ENCODE measurements around the gene APP.

The APP gene

GRCh38 chr21:25903607-25904006, 267.0 kb downstream of the APP start:
- DNase-seq (ENCODE audit: low read depth) = no peak

GRCh38 chr21:25901330-25901979, 269.1 kb downstream of the APP start:
- no peak for DNase-seq (ENCODE audit: low read depth)

GRCh38 chr21:25898671-25899070, 271.9 kb downstream of the APP start:
- no peak for DNase-seq (ENCODE audit: low read depth)

- DNase-seq (ENCODE audit: low read depth) = no peak
Measured at GRCh38 chr21:25897383-25897782, 273.2 kb downstream of the APP start.

GRCh38 chr21:25896501-25897056, 274.0 kb downstream of the APP start:
- no peak for DNase-seq (ENCODE audit: low read depth)

GRCh38 chr21:25895565-25896205, 274.9 kb downstream of the APP start:
- no peak for DNase-seq (ENCODE audit: low read depth)

GRCh38 chr21:25893191-25893590, 277.4 kb downstream of the APP start:
- no peak for DNase-seq (ENCODE audit: low read depth)

GRCh38 chr21:25891596-25891995, 279.0 kb downstream of the APP start:
- no peak for DNase-seq (ENCODE audit: low read depth)

GRCh38 chr21:25890001-25890400, 280.6 kb downstream of the APP start:
- no peak for DNase-seq (ENCODE audit: low read depth)

DNA sequence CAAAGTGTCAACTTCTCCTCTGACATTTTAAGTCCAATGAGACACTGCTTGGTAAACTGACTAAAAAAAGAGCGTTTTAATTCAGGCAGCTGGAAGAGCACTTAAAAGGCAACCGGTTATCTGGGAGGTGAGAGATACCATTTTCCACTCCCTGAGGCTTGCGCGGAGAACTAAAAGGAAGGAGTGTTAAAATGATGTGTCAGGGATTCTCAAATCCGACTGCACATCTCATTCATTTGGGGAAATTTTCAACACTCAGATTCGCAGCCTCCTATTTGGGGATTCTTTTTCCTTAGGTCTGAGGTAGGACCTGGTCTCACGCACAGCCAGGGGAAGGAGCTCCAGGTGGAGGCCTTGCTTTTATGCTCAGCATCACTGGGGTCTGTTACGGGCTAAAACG, 281.9 kb downstream of the APP start:
- no peak for DNase-seq (ENCODE audit: low read depth)

- no peak for DNase-seq (ENCODE audit: low read depth)
Measured at GRCh38 chr21:25887646-25888306, 282.8 kb downstream of the APP start.

GRCh38 chr21:25887166-25887565, 283.4 kb downstream of the APP start:
- no peak for DNase-seq (ENCODE audit: low read depth)

DNA sequence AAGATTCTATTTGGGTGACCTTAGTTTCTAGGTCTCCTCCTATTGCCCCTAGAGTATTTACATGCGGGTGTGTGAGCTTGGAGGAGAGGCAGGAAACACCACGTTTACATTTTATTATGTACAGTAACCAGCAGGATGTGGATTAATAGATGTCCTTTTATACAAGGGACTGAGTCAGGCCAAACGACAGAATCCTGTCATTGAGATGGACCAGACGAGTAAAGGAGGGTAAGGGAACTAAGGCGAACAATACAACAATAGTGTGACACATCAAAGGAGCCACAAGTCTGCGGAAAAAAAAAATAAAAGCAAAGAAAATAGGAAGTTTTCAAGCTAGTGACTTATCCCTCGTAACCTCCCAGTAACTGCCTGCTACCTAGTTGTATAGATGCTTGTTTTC, 284.7 kb downstream of the APP start:
- DNase-seq (ENCODE audit: low read depth) = no peak

- no peak for DNase-seq (ENCODE audit: low read depth)
Measured at GRCh38 chr21:25885405-25885804, 285.2 kb downstream of the APP start.

GRCh38 chr21:25884311-25884710, 286.3 kb downstream of the APP start:
- DNase-seq (ENCODE audit: low read depth) = no peak

DNA sequence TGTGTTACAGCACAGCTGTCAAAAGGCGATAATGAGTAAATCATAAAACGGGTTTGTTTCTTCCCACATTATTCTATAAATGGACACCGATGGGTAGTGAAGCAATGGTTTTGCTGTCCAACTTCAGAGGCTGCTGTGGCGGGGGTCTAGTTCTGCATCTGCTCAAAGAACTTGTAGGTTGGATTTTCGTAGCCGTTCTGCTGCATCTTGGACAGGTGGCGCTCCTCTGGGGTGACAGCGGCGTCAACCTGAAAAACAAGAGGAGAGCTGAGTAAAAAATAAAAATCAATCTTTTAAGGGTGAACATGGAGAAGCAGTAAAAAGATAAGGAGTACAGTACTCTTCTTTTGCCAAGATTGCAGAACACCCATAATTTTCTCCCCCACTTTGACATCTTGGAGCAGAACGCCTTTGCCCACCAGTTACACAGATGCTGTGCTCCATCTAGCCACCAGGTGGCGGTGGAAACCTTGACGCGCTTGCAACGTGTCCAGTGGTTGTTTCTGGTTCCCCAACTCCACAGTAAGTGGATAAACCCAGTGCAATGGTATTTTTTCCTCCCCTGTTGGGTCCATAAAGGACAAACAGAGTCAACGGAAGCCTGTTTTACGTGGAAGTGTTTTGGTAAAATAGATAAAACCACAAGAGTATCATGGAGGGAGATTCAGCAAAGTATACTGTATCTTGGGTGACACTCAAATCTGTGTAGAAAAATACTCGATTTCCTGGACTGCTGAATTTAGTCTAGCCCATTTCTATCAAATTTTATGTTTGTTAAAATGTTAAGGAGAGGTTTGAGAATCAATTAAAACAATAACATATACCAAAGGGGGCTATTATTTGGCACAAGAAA, 288.8 kb downstream of the APP start:
- DNase-seq (ENCODE audit: low read depth) = peak; percentile 27

DNA sequence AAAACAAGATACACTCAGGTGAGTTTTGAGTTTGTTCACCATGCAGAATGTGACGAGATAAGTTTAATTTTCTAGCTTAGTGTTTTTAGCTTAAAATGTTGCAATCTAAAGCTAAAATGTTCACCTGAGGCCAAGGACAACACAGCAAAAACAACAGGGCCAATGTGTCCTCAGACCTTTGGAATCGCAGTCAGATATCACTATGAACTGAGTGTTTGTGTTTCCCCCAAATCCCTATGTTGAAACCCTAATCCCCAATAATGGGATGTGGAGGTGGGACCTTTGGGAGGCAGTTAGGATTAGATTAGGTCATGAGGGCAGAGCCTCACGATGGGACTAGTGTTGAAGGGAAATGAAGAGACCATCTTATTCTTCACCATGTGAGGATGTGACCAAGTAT, 291.4 kb downstream of the APP start:
- DNase-seq (ENCODE audit: low read depth) = no peak

DNA sequence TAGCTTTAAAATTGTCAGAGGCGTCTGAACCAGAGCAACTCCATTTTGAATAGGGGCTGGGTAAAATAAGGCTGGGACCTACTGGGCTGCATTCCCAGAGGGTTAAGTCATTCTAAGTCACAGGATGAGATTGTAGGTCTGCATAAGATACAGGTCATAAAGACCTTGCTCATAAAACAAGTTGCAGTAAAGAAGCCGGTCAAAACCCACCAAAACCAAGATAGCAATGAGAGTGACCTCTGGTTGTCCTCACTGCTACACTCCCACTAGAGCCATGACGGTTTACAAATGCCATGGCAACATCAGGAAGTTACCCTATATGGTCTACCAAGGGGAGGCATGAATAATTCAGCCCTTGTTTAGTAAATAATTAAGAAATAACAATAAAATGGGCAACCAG, 292.2 kb downstream of the APP start:
- no peak for DNase-seq (ENCODE audit: low read depth)

DNA sequence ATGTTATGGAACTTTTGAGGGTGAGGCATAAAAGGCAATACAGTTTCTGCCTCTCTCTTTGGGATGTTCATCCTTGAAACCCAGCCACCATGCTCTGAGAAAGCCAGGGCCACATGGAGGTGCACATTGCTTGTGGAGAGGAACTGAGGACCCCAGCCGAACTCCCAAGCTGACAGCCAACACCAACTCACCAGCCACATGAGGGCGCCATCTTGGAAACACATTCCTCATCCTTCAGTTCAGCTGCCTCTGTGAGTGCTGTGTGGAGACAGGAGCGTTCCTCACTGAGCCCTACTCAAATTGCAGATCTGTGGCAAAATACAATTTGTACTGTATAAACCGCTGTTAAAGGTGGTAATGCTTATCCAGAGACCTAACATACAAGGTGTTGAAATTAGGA, 298.3 kb downstream of the APP start:
- no peak for DNase-seq (ENCODE audit: low read depth)

GRCh38 chr21:25871566-25871965, 299.0 kb downstream of the APP start:
- DNase-seq (ENCODE audit: low read depth) = no peak

GRCh38 chr21:25870084-25870483, 300.5 kb downstream of the APP start:
- DNase-seq (ENCODE audit: low read depth) = no peak

DNA sequence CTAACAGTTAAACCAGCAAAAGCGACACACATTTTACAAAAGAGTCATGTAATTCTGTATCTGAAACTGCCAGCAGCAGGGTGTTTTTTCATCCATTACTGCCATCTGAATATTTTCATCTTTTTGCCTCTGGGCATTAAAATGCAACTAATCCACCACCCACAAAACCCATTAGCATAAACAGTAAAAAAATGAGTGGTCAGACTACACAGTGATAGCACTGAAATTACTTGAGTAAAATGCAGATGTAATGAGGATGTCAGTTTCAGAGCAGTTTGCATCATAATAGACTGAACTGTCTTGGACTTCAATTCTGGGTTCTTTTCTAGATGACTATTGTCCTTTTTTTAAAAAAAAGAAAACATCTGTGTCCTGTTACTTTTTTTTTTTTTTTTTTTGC, 303.5 kb downstream of the APP start:
- DNase-seq (ENCODE audit: low read depth) = no peak
